ENCODE data around the gene SRP14.
"Not testable (repeated sequence)": the region's sequence is repeated elsewhere in the genome, so short reads cannot be mapped to it uniquely, and the experiment has no call there.

The SRP14 gene, protein sequence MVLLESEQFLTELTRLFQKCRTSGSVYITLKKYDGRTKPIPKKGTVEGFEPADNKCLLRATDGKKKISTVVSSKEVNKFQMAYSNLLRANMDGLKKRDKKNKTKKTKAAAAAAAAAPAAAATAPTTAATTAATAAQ

DNA sequence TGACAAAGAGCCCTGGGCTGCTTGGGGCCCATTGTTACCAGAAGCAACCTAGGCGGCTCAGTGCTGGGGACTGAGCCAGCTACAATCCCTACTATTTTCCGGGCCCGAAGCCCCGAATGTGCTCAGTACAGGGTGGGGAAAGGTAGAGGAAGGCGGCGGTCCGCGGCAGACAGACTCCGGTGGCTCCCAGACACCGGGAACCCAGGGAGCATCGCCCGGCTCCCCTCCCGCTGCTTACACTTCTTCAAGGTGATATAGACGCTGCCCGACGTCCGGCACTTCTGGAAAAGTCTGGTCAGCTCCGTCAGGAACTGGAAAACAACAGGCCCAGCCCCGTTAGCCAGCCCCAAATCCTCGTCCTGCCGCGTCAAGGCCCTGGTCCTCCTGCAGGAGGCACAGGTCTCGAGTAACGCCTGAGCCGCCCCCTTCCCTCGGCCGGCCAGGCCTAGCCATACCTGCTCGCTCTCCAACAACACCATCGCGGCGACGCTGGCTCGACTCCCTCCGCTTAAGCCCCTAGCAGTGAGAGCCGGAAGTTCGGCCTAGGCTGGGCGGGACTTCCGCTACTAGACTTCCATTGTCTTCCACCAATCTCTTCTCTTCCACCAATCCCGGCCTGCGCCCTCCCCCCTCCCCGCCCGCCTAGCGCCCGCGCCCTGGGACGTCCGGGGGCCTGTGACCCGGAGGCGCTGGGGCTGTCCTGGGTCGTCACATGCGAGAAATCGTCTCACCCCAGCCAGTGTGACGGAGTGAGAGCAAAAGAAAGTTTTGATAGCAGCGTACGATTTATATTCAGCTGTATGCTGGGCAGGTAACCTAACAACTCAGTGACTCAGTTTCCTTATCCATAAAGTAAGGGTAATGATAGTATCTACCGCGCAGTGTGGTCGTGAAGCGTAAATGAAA is at the start of gene SRP14:
SRP14 (minus strand) TSS at position 544 of the 906 bp plus-strand sequence; CDS start at position 479, 65 bp downstream.
- in situ Hi-C loops (cut with MboI; ENCODE audit: low sequenced_read_pairs) = no loop called here

DNA sequence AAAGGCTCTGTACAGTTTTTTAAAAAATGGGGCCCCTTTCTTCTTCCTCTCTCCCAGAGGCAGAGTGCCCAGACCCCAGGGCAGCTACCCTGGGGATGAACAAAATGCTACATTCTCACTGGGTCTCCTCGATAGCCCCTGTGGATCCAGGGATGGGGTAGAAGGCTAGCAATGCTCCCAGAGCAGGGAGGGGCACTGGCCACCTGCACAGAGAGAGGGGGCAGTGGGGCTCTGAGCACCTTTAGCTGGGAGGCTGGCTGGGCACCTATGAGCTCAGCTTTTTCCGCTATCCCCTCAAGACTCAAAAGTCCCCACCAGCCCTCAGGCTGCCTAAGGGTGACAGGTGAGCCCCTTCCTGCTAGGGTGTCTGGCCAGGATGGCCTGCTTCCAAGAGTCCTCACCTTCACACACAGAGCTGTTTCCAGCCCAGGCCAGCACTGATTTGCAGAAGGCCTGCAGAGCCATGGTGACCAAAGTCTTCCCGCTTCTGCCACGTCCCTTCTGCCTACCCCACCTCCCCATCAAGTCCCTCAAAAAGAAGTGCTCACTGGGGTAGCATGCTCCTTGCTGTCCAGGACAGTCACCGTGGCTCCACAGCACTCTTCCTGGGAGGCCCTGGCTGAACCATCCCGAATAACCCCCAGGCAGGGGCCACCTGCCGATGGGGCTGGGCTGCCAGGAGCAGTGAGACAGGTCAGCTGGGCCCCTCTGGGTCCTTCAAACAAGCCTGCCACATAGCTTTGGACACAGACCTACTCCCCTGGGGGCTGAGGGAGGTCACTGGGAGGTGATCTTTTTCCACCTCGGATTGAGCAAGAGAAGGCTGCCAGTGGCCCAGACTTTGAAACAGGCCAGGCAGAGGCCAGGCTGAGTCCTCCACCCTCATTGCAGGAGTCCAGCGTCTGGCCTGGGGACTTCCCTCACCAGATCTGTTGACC is 49.3 kb upstream of the SRP14 start:
- in situ Hi-C loops (cut with MboI; ENCODE audit: low sequenced_read_pairs) = no loop called here

DNA sequence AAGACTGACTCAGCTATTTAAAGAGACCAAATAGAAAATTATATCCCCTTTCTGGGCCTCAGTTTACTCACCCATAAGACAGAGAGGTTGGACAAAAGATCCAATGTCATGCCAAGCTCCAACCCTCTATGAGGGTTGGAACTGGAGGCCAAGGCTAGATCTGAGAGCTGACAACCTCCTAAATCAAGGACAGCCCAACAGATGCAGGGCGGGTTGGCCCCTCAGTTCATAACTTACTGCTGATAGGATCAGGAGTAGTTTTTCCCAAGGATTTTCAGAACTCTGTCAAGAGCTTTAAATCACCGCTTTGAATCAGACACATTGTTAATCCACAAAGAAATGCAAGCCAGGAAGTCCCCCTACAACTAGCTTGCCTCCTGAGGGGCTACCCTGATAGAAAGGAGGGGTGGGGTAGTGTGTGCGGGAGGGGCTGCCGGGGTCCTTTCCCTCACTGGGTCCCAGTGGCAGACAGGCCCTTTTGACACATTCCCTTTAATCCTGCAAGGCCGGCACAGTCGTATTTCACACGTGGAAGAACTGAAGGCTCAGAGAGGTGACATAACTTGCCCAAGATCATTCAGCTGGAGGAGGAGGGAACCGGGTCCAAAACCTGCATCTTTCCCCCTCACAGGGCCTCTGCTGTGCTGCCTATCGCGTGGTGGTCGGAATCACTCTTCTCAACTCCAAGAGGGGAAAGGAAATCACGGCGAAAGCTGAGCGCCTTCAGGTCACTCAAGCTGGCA is 48.3 kb upstream of the SRP14 start:
- in situ Hi-C loops (cut with MboI; ENCODE audit: low sequenced_read_pairs) = no loop called here

DNA sequence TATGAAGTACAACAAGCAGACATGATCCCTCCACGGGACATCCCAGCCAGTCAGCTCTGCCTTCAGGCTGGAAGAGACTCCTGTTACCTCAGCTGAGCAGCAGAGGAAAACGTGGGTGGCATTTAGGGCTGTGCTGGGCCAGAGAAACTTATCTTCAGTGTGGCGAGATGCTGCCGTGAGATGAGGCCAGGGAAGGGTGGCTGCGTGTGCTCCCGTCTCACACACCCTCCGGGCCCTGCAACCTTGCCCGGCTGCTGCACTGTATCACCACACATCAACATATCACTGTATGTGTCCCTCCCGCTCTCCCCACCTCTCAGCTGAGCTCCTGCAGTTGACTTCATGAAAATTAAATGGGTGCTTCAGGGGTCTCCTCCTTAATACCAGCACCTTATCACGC is 46.3 kb upstream of the SRP14 start:
- in situ Hi-C loops (cut with MboI; ENCODE audit: low sequenced_read_pairs) = no loop called here

DNA sequence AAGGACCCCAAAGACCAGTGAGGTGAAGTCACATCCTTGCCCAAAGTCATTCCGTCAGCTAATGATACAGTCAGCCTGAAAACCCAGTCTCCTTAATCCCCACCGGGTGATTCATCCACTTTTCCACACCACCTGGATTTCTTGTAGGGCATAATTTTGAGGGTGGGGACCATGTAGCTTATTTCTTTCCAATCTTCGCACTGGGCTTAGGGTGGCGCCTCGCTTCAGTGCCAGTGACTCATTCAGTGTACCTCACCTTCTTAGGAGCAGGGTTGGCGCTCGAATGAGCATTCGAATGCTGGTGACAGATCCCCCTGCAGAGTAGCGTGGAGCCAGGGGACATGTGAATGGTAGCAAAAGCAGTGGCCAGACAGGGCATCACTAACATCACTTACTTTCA is 45.7 kb upstream of the SRP14 start:
- in situ Hi-C loops (cut with MboI; ENCODE audit: low sequenced_read_pairs) = no loop called here

DNA sequence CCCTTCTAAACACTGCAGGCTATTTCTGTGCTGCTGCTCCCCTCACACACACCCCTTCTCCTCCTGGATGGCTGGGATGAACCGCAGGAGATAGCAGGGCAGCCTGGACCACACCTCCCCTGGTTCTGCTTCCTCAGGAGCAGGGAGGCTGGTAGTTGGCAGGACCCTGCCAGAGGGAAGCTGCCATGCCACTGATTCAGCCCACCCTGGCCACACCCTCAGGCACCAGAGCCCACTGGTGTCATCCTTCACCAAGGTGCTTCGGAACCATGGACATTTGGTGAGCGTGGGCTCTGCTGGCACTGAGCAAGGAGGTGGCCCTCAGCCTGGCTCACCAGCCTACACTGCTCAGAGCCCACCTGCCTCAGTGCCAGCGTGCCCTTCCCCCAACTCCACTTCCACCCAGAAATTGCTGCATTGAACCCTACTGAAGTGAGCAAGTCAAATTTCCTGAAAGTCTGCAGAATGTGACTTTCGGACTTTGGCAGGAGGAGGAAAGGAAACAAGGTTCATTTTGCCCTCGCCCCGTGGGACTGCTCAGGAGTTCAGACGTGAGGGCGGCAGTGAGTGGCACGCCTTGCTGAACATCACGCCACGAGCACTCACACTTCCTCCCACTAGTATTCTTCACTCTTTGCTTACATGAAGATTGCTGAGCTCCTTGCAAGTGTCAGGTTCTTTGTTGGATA is 43.4 kb upstream of the SRP14 start:
- in situ Hi-C loops (cut with MboI; ENCODE audit: low sequenced_read_pairs) = no loop called here

DNA sequence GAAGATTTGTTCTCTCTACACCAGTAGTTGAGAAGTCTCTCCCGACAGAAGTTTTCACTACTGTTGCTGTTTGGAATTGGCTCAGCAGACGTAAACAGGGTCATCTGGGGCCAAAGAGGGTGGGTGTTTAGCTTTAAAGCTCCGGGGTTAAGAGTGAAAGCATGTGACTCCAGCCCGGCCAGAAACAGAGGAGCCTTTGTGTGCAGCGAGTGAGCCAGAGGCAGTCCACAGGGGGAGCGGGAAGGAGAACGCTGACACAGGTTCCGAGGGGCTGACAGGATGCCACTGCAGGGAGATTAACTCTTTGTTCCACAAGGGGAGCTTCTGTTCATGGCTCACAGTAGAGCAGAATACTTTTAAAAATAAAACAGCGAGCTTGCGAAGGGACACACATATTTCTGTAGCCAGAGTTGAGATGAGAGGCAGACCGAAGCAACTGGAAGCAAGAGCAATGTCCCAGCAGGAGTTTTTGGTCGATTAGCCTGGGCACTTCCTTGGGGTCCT is 42.8 kb upstream of the SRP14 start:
- in situ Hi-C loops (cut with MboI; ENCODE audit: low sequenced_read_pairs) = no loop called here

DNA sequence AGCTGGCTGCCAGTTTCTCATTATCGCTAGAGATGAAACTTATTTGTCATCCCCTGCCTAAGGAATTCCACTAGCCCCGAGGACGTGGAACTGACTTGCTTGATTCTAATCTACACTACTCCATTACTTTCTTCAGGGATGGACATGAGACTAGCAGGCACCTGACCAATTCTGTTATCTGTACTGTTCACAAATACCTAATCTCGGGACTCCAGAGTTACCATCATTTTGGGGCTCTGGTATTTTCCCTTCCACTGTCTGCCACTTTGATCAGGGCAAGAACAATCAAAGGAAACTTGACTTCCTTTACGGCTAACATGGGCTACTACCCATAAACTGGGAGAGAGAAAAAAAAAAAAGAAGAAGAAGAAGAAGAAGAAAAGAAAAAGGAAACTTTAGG is 41.9 kb upstream of the SRP14 start:
- in situ Hi-C loops (cut with MboI; ENCODE audit: low sequenced_read_pairs) = no loop called here

DNA sequence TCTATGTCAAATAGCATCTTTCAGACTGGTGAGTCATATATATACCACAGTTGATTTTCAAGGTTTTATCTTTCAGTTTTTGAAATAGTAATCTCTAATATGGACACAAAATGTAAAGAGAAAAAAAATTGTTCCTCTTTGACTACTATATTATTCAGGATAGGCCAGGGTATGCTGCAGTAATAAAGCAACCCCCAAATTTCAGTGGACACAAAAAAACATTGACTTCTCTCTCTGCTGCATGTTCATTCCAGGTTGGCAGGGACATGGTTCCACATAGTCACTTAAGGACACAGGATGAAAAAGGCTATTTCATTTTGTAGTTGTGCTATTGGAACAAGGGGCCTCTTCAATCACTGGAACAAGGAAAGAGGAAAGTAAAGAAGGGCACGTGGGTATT is 41.1 kb upstream of the SRP14 start:
- in situ Hi-C loops (cut with MboI; ENCODE audit: low sequenced_read_pairs) = no loop called here

DNA sequence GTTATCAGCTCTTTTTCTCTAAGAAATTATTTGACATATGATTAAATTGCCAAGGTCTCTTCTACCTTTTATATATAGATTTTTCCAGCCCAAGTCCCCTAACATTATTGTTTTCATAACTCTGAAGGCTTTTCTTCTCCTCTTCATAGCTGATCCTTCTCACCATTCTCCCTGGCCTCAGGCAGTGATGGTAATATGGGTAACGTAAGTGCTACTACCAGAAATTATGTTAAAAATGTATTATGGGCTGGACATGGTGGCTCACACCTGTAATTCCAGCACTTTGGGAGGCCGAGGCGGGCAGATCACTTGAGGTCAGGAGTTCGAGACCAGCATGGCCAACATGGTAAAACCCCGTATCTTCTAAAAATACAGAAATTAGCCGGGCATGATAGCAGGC is 40.5 kb upstream of the SRP14 start:
- in situ Hi-C loops (cut with MboI; ENCODE audit: low sequenced_read_pairs) = no loop called here

DNA sequence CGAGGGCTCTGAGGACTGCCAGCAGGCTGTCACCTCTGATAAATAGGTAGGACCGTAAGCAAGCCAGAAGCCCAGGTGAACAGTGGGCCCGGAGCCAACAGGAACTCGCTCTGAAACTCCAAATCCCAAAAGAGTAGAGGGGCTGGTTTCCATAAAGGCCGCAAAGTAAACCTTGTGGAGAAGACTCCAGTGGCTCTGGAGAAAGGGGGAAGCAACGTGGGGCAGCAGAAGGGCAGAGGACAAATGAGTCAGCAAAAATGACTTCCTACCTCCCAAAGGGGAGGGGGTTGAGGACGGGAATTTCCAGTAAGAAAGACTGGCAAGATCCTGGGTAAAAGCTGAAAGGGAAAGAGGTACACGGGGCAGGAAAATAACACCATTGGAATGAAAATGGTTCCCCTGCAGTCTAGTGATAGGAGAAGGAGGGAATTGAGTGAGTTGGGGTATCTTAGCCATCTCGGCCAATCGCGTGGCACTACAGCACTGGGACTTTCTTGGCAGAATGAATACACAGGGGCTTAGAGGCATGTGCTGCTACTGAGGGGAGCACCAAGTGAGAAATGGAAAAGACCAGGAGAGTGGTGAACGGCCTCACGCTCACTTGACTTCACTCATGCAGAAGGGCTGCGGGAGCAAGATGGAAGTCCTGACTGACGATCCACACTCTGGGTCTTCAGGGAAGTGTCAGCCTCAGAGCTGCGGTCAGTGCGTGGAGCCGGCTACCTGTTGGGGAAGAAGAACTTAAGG is 36.5 kb upstream of the SRP14 start:
- in situ Hi-C loops (cut with MboI; ENCODE audit: low sequenced_read_pairs) = no loop called here

DNA sequence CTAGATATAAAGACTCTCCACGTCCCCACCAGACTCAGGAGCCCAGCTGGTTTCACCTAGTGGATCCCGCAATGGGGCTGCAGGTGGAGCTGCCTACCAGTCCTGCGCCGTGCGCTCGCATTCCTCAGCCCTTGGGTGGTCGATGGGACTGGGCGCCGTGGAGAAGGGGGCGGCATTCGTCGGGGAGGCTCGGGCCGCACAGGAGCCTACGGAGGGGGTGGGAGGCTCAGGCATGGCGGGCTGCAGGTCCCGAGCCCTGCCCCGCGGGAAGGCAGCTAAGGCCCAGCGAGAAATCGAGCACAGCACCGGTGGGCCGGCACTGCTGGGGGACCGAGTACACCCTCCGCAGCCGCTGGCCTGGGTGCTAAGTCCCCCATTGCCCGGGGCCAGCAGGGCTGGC is 35.7 kb upstream of the SRP14 start:
- in situ Hi-C loops (cut with MboI; ENCODE audit: low sequenced_read_pairs) = not testable (repeated sequence)

DNA sequence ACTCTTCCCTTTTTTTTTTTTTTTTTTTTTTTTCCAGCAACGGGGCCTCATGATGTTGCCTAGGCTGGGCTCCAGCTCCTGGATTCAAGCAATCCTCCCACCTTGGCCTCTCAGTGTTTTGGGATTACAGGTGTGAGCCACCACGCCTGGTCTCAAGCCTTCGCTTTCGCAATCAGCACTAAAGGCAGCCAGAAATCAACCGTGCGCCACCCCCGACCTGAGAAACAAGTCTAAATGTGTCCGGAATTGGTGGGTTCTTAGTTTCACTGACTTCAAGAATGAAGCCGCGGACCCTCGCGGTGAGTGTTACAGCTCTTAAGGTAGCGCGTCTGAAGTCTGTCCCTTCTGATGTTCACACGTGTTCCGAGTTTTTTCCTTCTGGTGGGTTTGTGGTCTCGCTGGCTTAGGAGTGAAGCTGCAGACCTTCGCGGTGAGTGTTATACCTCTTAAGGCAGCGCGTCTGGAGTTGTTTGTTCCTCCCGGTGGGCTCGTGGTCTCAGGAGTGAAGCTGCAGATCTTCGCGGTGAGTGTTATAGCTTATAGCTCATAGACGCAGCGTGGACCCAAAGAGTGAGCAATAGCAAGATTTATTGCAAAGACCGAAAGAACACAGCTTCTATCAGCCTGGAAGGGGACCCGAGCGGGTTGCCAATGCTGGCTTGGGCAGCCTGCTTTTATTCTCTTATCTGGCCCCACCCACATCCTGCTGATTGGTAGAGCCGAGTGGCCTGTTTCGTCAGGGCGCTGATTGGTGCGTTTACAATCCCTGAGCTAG is 34.9 kb upstream of the SRP14 start:
- in situ Hi-C loops (cut with MboI; ENCODE audit: low sequenced_read_pairs) = not testable (repeated sequence)

DNA sequence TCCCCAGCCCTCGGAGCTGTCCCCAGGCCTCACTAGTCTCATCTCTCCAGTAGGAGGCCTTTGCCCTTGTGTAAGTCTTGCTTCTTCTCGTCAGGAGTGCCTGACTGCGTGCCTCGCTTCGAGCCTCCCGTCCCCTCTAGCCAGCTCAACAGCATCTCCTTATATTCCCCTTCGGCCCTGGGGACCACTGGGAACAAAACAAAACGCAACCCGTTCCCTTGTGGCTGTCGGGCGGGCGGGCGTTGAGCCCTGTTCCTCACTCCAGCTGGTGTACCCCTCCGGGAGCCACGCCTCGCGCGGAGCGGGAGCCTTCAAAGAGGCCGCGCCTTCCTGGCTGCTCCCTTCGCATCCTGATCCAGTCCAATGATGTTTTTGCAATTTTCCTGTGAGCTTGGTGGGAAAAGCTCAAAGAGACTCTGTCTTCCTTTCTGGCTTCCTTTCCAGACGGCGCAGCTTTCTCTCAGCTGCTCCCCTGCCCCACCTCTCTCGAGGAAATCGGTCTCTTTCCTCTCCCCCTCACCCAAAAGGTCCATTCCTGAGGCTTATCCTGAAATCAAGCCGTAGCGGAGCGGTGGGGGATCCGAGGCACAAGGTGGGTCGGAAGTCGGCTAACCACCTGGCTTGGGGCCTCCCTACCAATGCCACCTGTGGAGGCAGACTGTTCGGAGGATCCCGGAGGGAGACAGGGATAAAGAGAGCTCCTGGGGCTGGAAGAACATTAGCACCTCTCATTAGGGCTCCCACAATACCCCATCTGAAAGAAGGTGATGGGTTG is 33.4 kb upstream of the SRP14 start:
- in situ Hi-C loops (cut with MboI; ENCODE audit: low sequenced_read_pairs) = no loop called here

DNA sequence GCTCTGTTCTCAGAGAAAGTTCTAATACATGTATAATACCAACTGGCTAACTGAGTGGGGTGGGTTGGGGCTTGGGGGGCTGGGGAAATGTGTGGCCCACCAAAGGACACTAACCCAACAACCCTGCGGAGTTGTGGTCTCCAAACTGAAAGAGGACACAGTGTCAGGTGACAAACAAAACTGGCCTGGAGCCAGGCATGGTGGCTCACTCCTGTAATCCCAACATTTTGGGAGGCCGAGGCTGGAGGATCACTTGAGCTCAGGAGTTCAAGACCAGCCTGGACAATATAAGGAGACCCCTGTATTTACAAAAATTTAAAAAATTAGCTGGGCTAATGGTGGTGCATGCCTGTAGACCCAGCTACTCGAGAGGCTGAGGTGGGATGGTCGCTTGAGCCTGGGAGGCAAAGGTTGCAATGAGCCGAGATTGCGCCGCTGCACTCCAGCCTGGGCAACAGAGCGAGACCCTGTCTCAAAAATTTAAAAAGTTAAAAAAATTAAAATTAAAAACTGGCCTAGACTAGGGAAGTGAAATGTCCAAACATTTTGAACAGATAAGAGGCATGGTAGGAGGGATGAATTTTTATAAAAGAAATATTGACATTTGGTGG is 31.7 kb upstream of the SRP14 start:
- in situ Hi-C loops (cut with MboI; ENCODE audit: low sequenced_read_pairs) = no loop called here

DNA sequence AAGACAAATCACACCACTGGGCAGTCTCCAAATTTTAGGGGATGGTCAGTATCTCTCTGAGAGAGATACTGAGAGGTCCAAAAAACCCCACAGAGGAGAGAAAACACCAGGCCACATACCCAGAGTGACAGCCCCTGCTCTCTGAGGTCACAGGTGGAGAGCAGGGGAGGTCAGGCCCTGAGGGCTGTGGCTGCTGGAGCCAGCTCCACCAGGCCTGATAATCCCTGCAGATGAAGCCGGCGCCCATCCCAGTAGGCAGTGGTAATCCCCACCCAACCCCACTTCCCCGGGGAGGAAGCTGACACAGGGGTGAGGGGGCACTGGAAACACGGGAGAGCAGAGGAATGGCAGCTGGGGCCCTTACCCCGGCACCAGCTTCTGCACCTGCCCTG is 31.2 kb upstream of the SRP14 start:
- in situ Hi-C loops (cut with MboI; ENCODE audit: low sequenced_read_pairs) = no loop called here

Measured in HL-60/S4 (cell line).